ENCODE results near the gene ADAMTS19.

GRCh38 chr5:129508606-129509005 lies 48.5 kb downstream of the ADAMTS19 start:
- TF ChIP-seq CTCF (IDR thresholded peaks at IDR 0.05) (no peak), POLR2A (IDR thresholded peaks at IDR 0.05) (no peak)

Measured in ovary (tissue), 3 donors.